ENCODE results near the gene WWP2. TPM values are rescaled to one million over a fixed set of nuclear protein-coding genes. Genes with fewer than 3 reads are reported as not detected.
A peak's percentile ranks its signal among the peaks of the same experiment; 100 is the strongest.

Gene WWP2
- total and polyA plus RNA-seq, 4 donors: 59.0 to 144 (median 138) TPM

GRCh38 chr16:69928856-69929400, 166.8 kb downstream of the WWP2 start:
- ATAC-seq (ENCODE audit: low FRiP score): no peak
- WGBS, 2 donors: 21 to 23% methylated on average over 10 of the region's 10 CpGs
- H3K36me3 ChIP-seq (ENCODE audit: control insufficient read depth in 1 of 2, insufficient read depth in 2 of 2, low read length in 1 of 2): peaks cover 3 to 4% of the 10 kb centered on the region in 2 donors

DNA sequence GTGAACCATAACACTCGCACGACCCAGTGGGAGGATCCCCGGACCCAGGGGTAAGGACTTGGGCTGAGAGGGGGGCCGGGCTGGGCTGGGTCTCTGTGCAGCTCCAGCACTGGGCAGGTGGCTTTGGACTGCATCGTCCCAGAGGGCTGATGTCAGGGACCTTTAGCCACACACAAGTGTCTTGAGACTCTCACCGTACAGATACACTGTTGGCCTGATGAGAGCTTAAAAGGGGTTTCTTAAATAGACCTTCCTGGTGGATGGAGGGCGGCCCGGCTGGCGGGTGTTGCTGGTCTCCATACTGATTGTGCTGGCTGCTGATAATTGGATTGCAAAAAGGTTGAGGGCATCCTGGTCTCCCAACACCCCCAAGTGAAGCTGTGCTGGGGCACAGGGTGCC, 167.3 kb downstream of the WWP2 start:
- no peaks in the 10 kb centered on the region for H3K27me3 ChIP-seq (ENCODE audit: control insufficient read depth in 1 of 2, insufficient read depth in 2 of 2, low read length in 1 of 2)
- H3K9me3 ChIP-seq (ENCODE audit: control insufficient read depth, low read length): no peaks in the 10 kb centered on the region
- WGBS, 2 donors: 10 to 17% methylated on average over 9 of the region's 9 CpGs
- no peaks in the 10 kb centered on the region for H3K4me1 ChIP-seq (ENCODE audit: control insufficient read depth in 1 of 2, insufficient read depth in 2 of 2, low read length in 2 of 2)
- DNase-seq: no peak
- intact Hi-C loops (cut with DNase I): loop anchor here in 1 of 2 donors (5.0 kb wide), 1 partner anchor 82 kb away; no protein-coding TSS in a partner anchor
- H3K36me3 ChIP-seq (ENCODE audit: control insufficient read depth in 1 of 2, insufficient read depth in 2 of 2, low read length in 1 of 2): peaks cover 3 to 4% of the 10 kb centered on the region in 2 donors
- peak overlapping the region in 1 of 2 donors; percentile 78 for H3K27ac ChIP-seq (ENCODE audit: low read depth in 1 of 2, low read length in 2 of 2)
- peak overlapping the region in 1 of 2 donors; percentile 92 for H3K4me3 ChIP-seq (ENCODE audit: low read length in 2 of 2)
- ATAC-seq (ENCODE audit: low FRiP score): no peak

More at GRCh38 chr16:69928856-69929400, 166.8 kb downstream of the WWP2 start:
- peaks cover 0 to 2% of the 10 kb centered on the region in 2 donors for H3K4me1 ChIP-seq (ENCODE audit: control insufficient read depth in 1 of 2, insufficient read depth in 2 of 2, low read length in 2 of 2)
- DNase-seq: no peak
- H3K27ac ChIP-seq (ENCODE audit: low read depth in 1 of 2, low read length in 2 of 2): peak overlapping the region; percentile 58 to 78
- no peaks in the 10 kb centered on the region for H3K27me3 ChIP-seq (ENCODE audit: control insufficient read depth in 1 of 2, insufficient read depth in 2 of 2, low read length in 1 of 2)
- H3K9me3 ChIP-seq (ENCODE audit: control insufficient read depth, low read length): no peaks in the 10 kb centered on the region
- peak overlapping the region in 1 of 2 donors; percentile 92 for H3K4me3 ChIP-seq (ENCODE audit: low read length in 2 of 2)
- intact Hi-C loops (cut with DNase I): loop anchor here in 1 of 2 donors (5.0 kb wide), 1 partner anchor 82 kb away; no protein-coding TSS in a partner anchor

DNA sequence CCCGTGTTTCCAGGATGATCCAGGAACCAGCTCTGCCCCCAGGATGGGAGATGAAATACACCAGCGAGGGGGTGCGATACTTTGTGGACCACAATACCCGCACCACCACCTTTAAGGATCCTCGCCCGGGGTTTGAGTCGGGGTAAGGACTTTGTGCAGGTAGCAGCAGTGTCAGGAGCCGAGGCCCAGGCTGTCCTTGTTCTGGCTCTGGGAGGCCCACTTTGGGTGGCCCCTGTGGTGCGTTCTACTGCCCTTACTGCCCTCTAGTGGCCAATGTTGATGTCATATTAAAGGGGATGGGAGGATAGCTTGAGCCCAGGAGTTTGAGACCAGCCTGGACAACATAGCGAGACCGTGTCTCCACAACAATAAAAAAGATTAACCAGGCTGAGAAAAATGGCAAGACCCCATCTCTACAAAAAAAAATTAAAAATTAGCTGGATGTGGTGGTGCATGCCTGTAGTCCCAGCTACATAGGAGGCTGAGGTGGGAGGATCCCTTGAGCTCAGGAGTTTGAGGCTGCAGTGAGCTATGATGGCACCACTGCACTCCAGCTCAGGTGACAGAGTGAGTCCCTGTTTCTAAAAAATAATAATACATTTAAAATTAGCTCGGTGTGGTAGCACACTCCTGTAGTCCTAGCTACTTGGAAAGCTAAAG, 168.1 kb downstream of the WWP2 start:
- H3K27me3 ChIP-seq (ENCODE audit: control insufficient read depth in 1 of 2, insufficient read depth in 2 of 2, low read length in 1 of 2): no peaks in the 10 kb centered on the region
- DNase-seq (peak; percentile 71 to 82), ATAC-seq (ENCODE audit: low FRiP score) (peak; percentile 69)
- H3K9me3 ChIP-seq (ENCODE audit: control insufficient read depth, low read length): no peaks in the 10 kb centered on the region
- WGBS, 2 donors: 30 to 35% methylated on average over 12 of the region's 12 CpGs
- no peaks in the 10 kb centered on the region for H3K4me1 ChIP-seq (ENCODE audit: control insufficient read depth in 1 of 2, insufficient read depth in 2 of 2, low read length in 2 of 2)
- H3K4me3 ChIP-seq (ENCODE audit: low read length in 2 of 2): no peak overlapping the region
- peaks cover 3 to 4% of the 10 kb centered on the region in 2 donors for H3K36me3 ChIP-seq (ENCODE audit: control insufficient read depth in 1 of 2, insufficient read depth in 2 of 2, low read length in 1 of 2)
- peak overlapping the region in 1 of 2 donors; percentile 78 for H3K27ac ChIP-seq (ENCODE audit: low read depth in 1 of 2, low read length in 2 of 2)
- intact Hi-C loops (cut with DNase I): loop anchor here (1.0 kb wide), 1 partner anchor 132 kb away; no protein-coding TSS in a partner anchor

GRCh38 chr16:69931631-69932030, 169.5 kb downstream of the WWP2 start:
- DNase-seq (no peak), ATAC-seq (ENCODE audit: low FRiP score) (no peak)
- H3K9me3 ChIP-seq (ENCODE audit: control insufficient read depth, low read length): no peaks in the 10 kb centered on the region
- 80 to 85% methylated on average over 13 of the region's 13 CpGs for WGBS, 2 donors
- H3K36me3 ChIP-seq (ENCODE audit: control insufficient read depth in 1 of 2, insufficient read depth in 2 of 2, low read length in 1 of 2): peaks cover 3 to 6% of the 10 kb centered on the region in 2 donors
- H3K4me1 ChIP-seq (ENCODE audit: control insufficient read depth in 1 of 2, insufficient read depth in 2 of 2, low read length in 2 of 2): no peaks in the 10 kb centered on the region
- peak overlapping the region in 1 of 2 donors; percentile 68 for H3K27ac ChIP-seq (ENCODE audit: low read depth in 1 of 2, low read length in 2 of 2)
- H3K27me3 ChIP-seq (ENCODE audit: control insufficient read depth in 1 of 2, insufficient read depth in 2 of 2, low read length in 1 of 2): no peaks in the 10 kb centered on the region
- intact Hi-C loops (cut with DNase I): no loop called here
- H3K4me3 ChIP-seq (ENCODE audit: low read length in 2 of 2): no peak overlapping the region

DNA sequence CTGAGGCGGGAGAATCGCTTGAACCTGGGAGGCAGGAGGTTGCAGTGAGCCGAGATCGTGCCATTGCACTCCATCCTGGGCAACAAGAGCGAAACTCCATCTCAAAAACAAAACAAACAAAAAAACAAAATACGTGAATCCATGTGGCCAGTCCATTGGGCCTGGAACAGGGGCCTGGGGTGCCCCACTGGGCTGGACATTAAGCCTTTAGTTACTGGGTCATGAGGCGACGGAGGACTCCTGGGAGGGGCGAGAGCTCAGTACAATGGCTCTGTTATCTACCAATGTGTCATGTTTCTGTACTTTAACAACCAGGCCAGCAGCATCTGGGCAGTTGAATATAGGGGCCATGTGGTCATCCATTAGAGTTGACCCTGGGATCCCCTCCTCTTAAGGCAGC, 170.1 kb downstream of the WWP2 start:
- ATAC-seq (ENCODE audit: low FRiP score) (no peak), DNase-seq (no peak)
- intact Hi-C loops (cut with DNase I): no loop called here
- Histone ChIP-seq H3K4me3 (ENCODE audit: low read length in 2 of 2) (no peak overlapping the region), H3K27ac (ENCODE audit: low read depth in 1 of 2, low read length in 2 of 2) (peak overlapping the region in 1 of 2 donors; percentile 75), H3K36me3 (ENCODE audit: control insufficient read depth in 1 of 2, insufficient read depth in 2 of 2, low read length in 1 of 2) (peaks cover 3 to 12% of the 10 kb centered on the region in 2 donors), H3K9me3 (ENCODE audit: control insufficient read depth, low read length) (no peaks in the 10 kb centered on the region), H3K4me1 (ENCODE audit: control insufficient read depth in 1 of 2, insufficient read depth in 2 of 2, low read length in 2 of 2) (no peaks in the 10 kb centered on the region), H3K27me3 (ENCODE audit: control insufficient read depth in 1 of 2, insufficient read depth in 2 of 2, low read length in 1 of 2) (no peaks in the 10 kb centered on the region)
- 62 to 73% methylated on average over 9 of the region's 9 CpGs for WGBS, 2 donors

DNA sequence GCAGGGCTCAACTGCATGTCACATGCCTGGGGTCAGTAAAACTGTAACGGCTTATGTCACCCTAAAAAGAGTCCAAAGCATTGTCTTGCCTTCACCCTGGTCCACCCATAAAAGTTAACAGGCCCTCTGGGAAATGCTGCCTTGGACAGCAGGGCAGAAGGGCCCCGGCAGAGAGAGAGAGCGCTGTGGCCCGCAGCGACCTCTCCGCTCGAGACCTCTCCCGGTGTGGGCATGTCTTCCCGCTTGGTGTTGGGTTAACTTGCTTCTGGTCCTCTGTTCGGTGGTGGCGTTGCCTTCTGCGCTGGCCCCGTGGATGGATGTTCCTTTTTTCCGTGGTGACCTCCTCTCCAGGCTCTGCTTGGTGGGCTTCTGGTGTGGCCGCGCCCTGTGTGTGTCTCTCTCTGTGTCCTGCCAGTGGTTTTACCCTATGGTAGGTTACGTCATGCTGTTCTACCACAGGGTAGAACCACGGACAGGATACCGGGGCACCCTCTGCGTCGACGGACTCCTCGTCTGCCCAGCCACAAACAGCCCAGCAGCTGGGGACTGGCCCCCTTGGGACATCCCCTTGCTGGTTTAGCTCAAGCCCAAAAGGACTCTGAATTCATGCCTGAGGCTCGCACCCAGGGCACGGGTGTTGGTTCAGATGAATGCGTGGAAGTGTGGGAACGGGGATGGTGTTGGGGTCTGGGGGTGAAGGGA, 170.7 kb downstream of the WWP2 start:
- Histone ChIP-seq H3K4me3 (ENCODE audit: low read length in 2 of 2) (no peak overlapping the region), H3K9me3 (ENCODE audit: control insufficient read depth, low read length) (no peaks in the 10 kb centered on the region), H3K27me3 (ENCODE audit: control insufficient read depth in 1 of 2, insufficient read depth in 2 of 2, low read length in 1 of 2) (no peaks in the 10 kb centered on the region), H3K4me1 (ENCODE audit: control insufficient read depth in 1 of 2, insufficient read depth in 2 of 2, low read length in 2 of 2) (no peaks in the 10 kb centered on the region), H3K36me3 (ENCODE audit: control insufficient read depth in 1 of 2, insufficient read depth in 2 of 2, low read length in 1 of 2) (peaks cover 3 to 18% of the 10 kb centered on the region in 2 donors), H3K27ac (ENCODE audit: low read depth in 1 of 2, low read length in 2 of 2) (peak overlapping the region in 1 of 2 donors; percentile 75)
- no peak for ATAC-seq (ENCODE audit: low FRiP score)
- 56 to 66% methylated on average over 25 to 27 of the region's 27 CpGs for WGBS, 2 donors
- DNase-seq: no peak
- intact Hi-C loops (cut with DNase I): no loop called here

- ATAC-seq (ENCODE audit: low FRiP score) (no peak), DNase-seq (no peak)
- H3K4me3 ChIP-seq (ENCODE audit: low read length in 2 of 2): no peak overlapping the region
- intact Hi-C loops (cut with DNase I): no loop called here
- H3K9me3 ChIP-seq (ENCODE audit: control insufficient read depth, low read length): no peaks in the 10 kb centered on the region
- H3K27ac ChIP-seq (ENCODE audit: low read depth in 1 of 2, low read length in 2 of 2): peak overlapping the region; percentile 50 to 90
- 57 to 66% methylated on average over 10 of the region's 10 CpGs for WGBS, 2 donors
- no peaks in the 10 kb centered on the region for H3K27me3 ChIP-seq (ENCODE audit: control insufficient read depth in 1 of 2, insufficient read depth in 2 of 2, low read length in 1 of 2)
- H3K36me3 ChIP-seq (ENCODE audit: control insufficient read depth in 1 of 2, insufficient read depth in 2 of 2, low read length in 1 of 2): peaks cover 3 to 20% of the 10 kb centered on the region in 2 donors
- no peaks in the 10 kb centered on the region for H3K4me1 ChIP-seq (ENCODE audit: control insufficient read depth in 1 of 2, insufficient read depth in 2 of 2, low read length in 2 of 2)
Measured at GRCh38 chr16:69934044-69934443, 171.9 kb downstream of the WWP2 start.

- ATAC-seq (ENCODE audit: low FRiP score) (peak; percentile 20), DNase-seq (no peak)
- Histone ChIP-seq H3K27ac (ENCODE audit: low read depth in 1 of 2, low read length in 2 of 2) (peak overlapping the region; percentile 50 to 90), H3K9me3 (ENCODE audit: control insufficient read depth, low read length) (no peaks in the 10 kb centered on the region), H3K4me3 (ENCODE audit: low read length in 2 of 2) (no peak overlapping the region), H3K36me3 (ENCODE audit: control insufficient read depth in 1 of 2, insufficient read depth in 2 of 2, low read length in 1 of 2) (peaks cover 3 to 24% of the 10 kb centered on the region in 2 donors), H3K27me3 (ENCODE audit: control insufficient read depth in 1 of 2, insufficient read depth in 2 of 2, low read length in 1 of 2) (no peaks in the 10 kb centered on the region), H3K4me1 (ENCODE audit: control insufficient read depth in 1 of 2, insufficient read depth in 2 of 2, low read length in 2 of 2) (no peaks in the 10 kb centered on the region)
- intact Hi-C loops (cut with DNase I): no loop called here
- WGBS, 2 donors: 14 to 17% methylated on average over 17 of the region's 17 CpGs
Measured at GRCh38 chr16:69934751-69935150, 172.6 kb downstream of the WWP2 start.

Data from aorta (tissue), 5 donors.